Retina (tissue), 1 donor: ENCODE data around the gene SYCP2.

ENCODE experiments used
- DNase-seq: peaks from one replicate; pipeline ENCODE4 v3.0.0-alpha.2; 2016

SYCP2 gene

GRCh38 chr20:59820204-59821041 is 113.0 kb downstream of the SYCP2 start:
- DNase-seq = no peak

- DNase-seq = no peak
Measured at GRCh38 chr20:59819496-59820203, 113.8 kb downstream of the SYCP2 start.

- no peak for DNase-seq
Measured at GRCh38 chr20:59818911-59819310, 114.5 kb downstream of the SYCP2 start.

GRCh38 chr20:59817846-59818615 is 115.4 kb downstream of the SYCP2 start:
- no peak for DNase-seq

GRCh38 chr20:59817406-59817805 is 116.0 kb downstream of the SYCP2 start:
- DNase-seq = no peak

GRCh38 chr20:59816146-59816738 is 117.2 kb downstream of the SYCP2 start:
- no peak for DNase-seq

GRCh38 chr20:59814840-59815340 is 118.5 kb downstream of the SYCP2 start:
- DNase-seq = no peak

GRCh38 chr20:59813948-59814839 is 119.2 kb downstream of the SYCP2 start:
- no peak for DNase-seq
